NCI-H1694 (cell line): Measurements from ENCODE around the gene TNFAIP3.
A peak's percentile ranks its signal among the peaks of the same experiment; 100 is the strongest.
"Not testable (repeated sequence)": the region's sequence is repeated elsewhere in the genome, so short reads cannot be mapped to it uniquely, and the experiment has no call there.

Experiments
- DNase-seq: peaks from one replicate; lab custom pipeline; 2025; lab: John Stamatoyannopoulos, UW

Gene TNFAIP3

GRCh38 chr6:137866914-137867684, at the start of gene TNFAIP3:
Gene TNFAIP3, plus strand, starts transcription at chr6:137867259. Its CDS starts 3,969 bp downstream, at chr6:137871228.
- peak; percentile 28 for DNase-seq

- DNase-seq: no peak
Measured at GRCh38 chr6:137818440-137818839, 48.6 kb upstream of the TNFAIP3 start.

- DNase-seq: no peak
Measured at GRCh38 chr6:137819740-137820139, 47.3 kb upstream of the TNFAIP3 start.

GRCh38 chr6:137820425-137820824, 46.6 kb upstream of the TNFAIP3 start:
- DNase-seq: no peak

- DNase-seq: no peak
Measured at GRCh38 chr6:137820952-137821351, 46.1 kb upstream of the TNFAIP3 start.

- DNase-seq: no peak
Measured at GRCh38 chr6:137821491-137821890, 45.6 kb upstream of the TNFAIP3 start.

- DNase-seq: no peak
Measured at GRCh38 chr6:137823826-137824555, 43.1 kb upstream of the TNFAIP3 start.

GRCh38 chr6:137824556-137824879, 42.5 kb upstream of the TNFAIP3 start:
- no peak for DNase-seq

GRCh38 chr6:137824896-137825295, 42.2 kb upstream of the TNFAIP3 start:
- no peak for DNase-seq

GRCh38 chr6:137827411-137827940, 39.6 kb upstream of the TNFAIP3 start:
- DNase-seq: no peak

GRCh38 chr6:137827977-137828810, 38.9 kb upstream of the TNFAIP3 start:
- no peak for DNase-seq

- DNase-seq: no peak
Measured at GRCh38 chr6:137829641-137830083, 37.4 kb upstream of the TNFAIP3 start.

GRCh38 chr6:137830511-137830911, 36.5 kb upstream of the TNFAIP3 start:
- DNase-seq: no peak

GRCh38 chr6:137832110-137832509, 34.9 kb upstream of the TNFAIP3 start:
- DNase-seq: no peak

GRCh38 chr6:137834508-137834907, 32.6 kb upstream of the TNFAIP3 start:
- no peak for DNase-seq

- DNase-seq: no peak
Measured at GRCh38 chr6:137836788-137837187, 30.3 kb upstream of the TNFAIP3 start.

- DNase-seq: not testable (repeated sequence)
Measured at GRCh38 chr6:137838090-137838489, 29.0 kb upstream of the TNFAIP3 start.

GRCh38 chr6:137838597-137838996, 28.5 kb upstream of the TNFAIP3 start:
- not testable (repeated sequence) for DNase-seq

- no peak for DNase-seq
Measured at GRCh38 chr6:137839076-137839475, 28.0 kb upstream of the TNFAIP3 start.

GRCh38 chr6:137840252-137840651, 26.8 kb upstream of the TNFAIP3 start:
- no peak for DNase-seq

- no peak for DNase-seq
Measured at GRCh38 chr6:137843211-137843610, 23.8 kb upstream of the TNFAIP3 start.

- DNase-seq: not testable (repeated sequence)
Measured at GRCh38 chr6:137844327-137844726, 22.7 kb upstream of the TNFAIP3 start.
